Upper lobe of left lung (tissue), 6 donors: Measurements from ENCODE around the gene HEPACAM2. TPM values are rescaled to one million over a fixed set of nuclear protein-coding genes. Genes with fewer than 3 reads are reported as not detected.

ENCODE experiments used
- ATAC-seq, 2 donors: fragments of 200-7000 bp; cut with Tn5 transposase; one replicate each; pipeline ENCODE4 v1.9.1; 2022; ENCODE audit warnings: mild to moderate bottlenecking in 2 of 2, moderate library complexity in 2 of 2; ENCODE audit not compliant: low FRiP score in 2 of 2
- DNase-seq, 2 donors: peaks; one replicate each; pipeline ENCODE4 v3.0.0-alpha.2; 2019 to 2020
- H3K27ac ChIP-seq, 4 donors: fragments of 200-600 bp; sonication (generic); one replicate each; pipeline ENCODE4 v1.5.1; 2016 to 2019
- H3K27me3 ChIP-seq, 4 donors: fragments of 200-600 bp; sonication (generic); one replicate each; pipeline ENCODE4 v1.5.1; 2017 to 2019
- H3K36me3 ChIP-seq, 4 donors: fragments of 200-600 bp; sonication (generic); one replicate each; pipeline ENCODE4 v1.5.1; 2016 to 2019
- H3K4me1 ChIP-seq, 4 donors: fragments of 200-600 bp; sonication (generic); one replicate each; pipeline ENCODE4 v1.5.1; 2018 to 2019
- H3K4me3 ChIP-seq, 4 donors: fragments of 200-600 bp; sonication (generic); one replicate each; pipeline ENCODE4 v1.5.1; 2017 to 2019; ENCODE audit warnings: mild to moderate bottlenecking in 2 of 4, moderate library complexity in 1 of 4
- H3K9me3 ChIP-seq, 4 donors: fragments of 200-600 bp; sonication (generic); one replicate each; pipeline ENCODE4 v1.5.1; 2018 to 2019
- CTCF ChIP-seq, 6 experiments: fragments of 450-650 bp in 4 of 6; fragments of 200-600 bp in 2 of 6; sonication (generic) in 2 of 6; IDR thresholded peaks; one replicate each; pipeline ENCODE4 v1.5.1; 2016 to 2019; ENCODE audit warnings: antibody characterized with exemption in 6 of 6
- EP300 ChIP-seq, 4 donors: sonication (generic); formaldehyde crosslinking; IDR thresholded peaks; one replicate each; pipeline ENCODE4 v1.5.1; 2017; ENCODE audit warnings: antibody characterized with exemption in 4 of 4, control low read depth in 2 of 4
- POLR2A ChIP-seq, 4 donors: fragments of 450-650 bp; IDR thresholded peaks; one replicate each; pipeline ENCODE4 v1.5.1; 2016 to 2017; ENCODE audit warnings: antibody characterized with exemption in 4 of 4, mild to moderate bottlenecking in 2 of 4
- POLR2AphosphoS5 ChIP-seq, 2 donors: sonication (generic); formaldehyde crosslinking; IDR thresholded peaks; one replicate each; pipeline ENCODE4 v1.5.1; 2017; ENCODE audit warnings: antibody characterized with exemption in 2 of 2
- WGBS, 2 donors: methylation state at CpG; one replicate each; pipeline ENCODE4 v1.1.5; 2017 to 2018; 5-methylcytosine and 5-hydroxymethylcytosine counted together
- total RNA-seq, 6 donors: library from RNA; depleted of rRNA in 4 of 6; stranded (reverse); fragments of >200 nt in 4 of 6; gene quantifications; one replicate each; pipeline versions ENCODE4 v1.1.0 to v1.2.1, GENCODE V29; 2016 to 2021
- donor health status: DM: no; HTN: no; CAD: no; lungs with moderate emphysema.
- donor health status: DM: no; HTN: yes; CAD: no; lungs with severe emphysema.

Gene HEPACAM2
- total RNA-seq, 6 donors from 2014 or later: 0.30 to 7.3 (median 0.30) TPM; not detected in 2

GRCh38 chr7:93196336-93196735 lies 29.9 kb downstream of the HEPACAM2 start:
- no peak overlapping the region for H3K4me3 ChIP-seq
- 49 to 83% methylated on average over 2 of the region's 2 CpGs for WGBS, 2 donors
- TF ChIP-seq CTCF (IDR thresholded peaks at IDR 0.05) (no peak), POLR2A (IDR thresholded peaks at IDR 0.05) (no peak), POLR2AphosphoS5 (IDR thresholded peaks at IDR 0.05) (no peak), EP300 (IDR thresholded peaks at IDR 0.05) (no peak)
- no peaks in the 10 kb centered on the region for H3K4me1 ChIP-seq
- DNase-seq (no peak), ATAC-seq (peak in 1 of 2 donors; percentile 49)
- H3K36me3 ChIP-seq: no peaks in the 10 kb centered on the region
- H3K9me3 ChIP-seq: no peaks in the 10 kb centered on the region
- no peaks in the 10 kb centered on the region for H3K27me3 ChIP-seq
- H3K27ac ChIP-seq: no peak overlapping the region

GRCh38 chr7:93194386-93194785 lies 31.9 kb downstream of the HEPACAM2 start:
- TF ChIP-seq POLR2AphosphoS5 (IDR thresholded peaks at IDR 0.05): no peak
- TF ChIP-seq CTCF (IDR thresholded peaks at IDR 0.05): no peak
- TF ChIP-seq POLR2A (IDR thresholded peaks at IDR 0.05): no peak
- TF ChIP-seq EP300 (IDR thresholded peaks at IDR 0.05): no peak
- H3K36me3 ChIP-seq: no peaks in the 10 kb centered on the region
- no peak overlapping the region for H3K27ac ChIP-seq
- DNase-seq (no peak), ATAC-seq (no peak)
- H3K27me3 ChIP-seq: no peaks in the 10 kb centered on the region
- H3K9me3 ChIP-seq: no peaks in the 10 kb centered on the region
- 48 to 57% methylated on average over 3 of the region's 3 CpGs for WGBS, 2 donors
- H3K4me3 ChIP-seq: no peak overlapping the region
- no peaks in the 10 kb centered on the region for H3K4me1 ChIP-seq

GRCh38 chr7:93188870-93189634 lies 37.2 kb downstream of the HEPACAM2 start:
- DNase-seq (no peak), ATAC-seq (no peak)
- no peak overlapping the region for H3K27ac ChIP-seq
- no peaks in the 10 kb centered on the region for H3K36me3 ChIP-seq
- H3K27me3 ChIP-seq: no peaks in the 10 kb centered on the region
- H3K9me3 ChIP-seq: no peaks in the 10 kb centered on the region
- no peaks in the 10 kb centered on the region for H3K4me1 ChIP-seq
- H3K4me3 ChIP-seq: no peak overlapping the region
- TF ChIP-seq POLR2A (IDR thresholded peaks at IDR 0.05): no peak
- no peak for TF ChIP-seq POLR2AphosphoS5 (IDR thresholded peaks at IDR 0.05)
- no peak for TF ChIP-seq CTCF (IDR thresholded peaks at IDR 0.05)
- no peak for TF ChIP-seq EP300 (IDR thresholded peaks at IDR 0.05)
- 59 to 64% methylated on average over 6 of the region's 6 CpGs for WGBS, 2 donors

GRCh38 chr7:93185303-93186027 lies 40.8 kb downstream of the HEPACAM2 start:
- no peak overlapping the region for H3K27ac ChIP-seq
- H3K4me3 ChIP-seq: no peak overlapping the region
- ATAC-seq (no peak), DNase-seq (no peak)
- H3K36me3 ChIP-seq: no peaks in the 10 kb centered on the region
- WGBS, 2 donors: 44 to 50% methylated on average over 1 of the region's 1 CpG
- no peaks in the 10 kb centered on the region for H3K27me3 ChIP-seq
- H3K4me1 ChIP-seq: no peaks in the 10 kb centered on the region
- no peaks in the 10 kb centered on the region for H3K9me3 ChIP-seq
- no peak for TF ChIP-seq POLR2AphosphoS5 (IDR thresholded peaks at IDR 0.05)
- TF ChIP-seq POLR2A (IDR thresholded peaks at IDR 0.05): no peak
- no peak for TF ChIP-seq CTCF (IDR thresholded peaks at IDR 0.05)
- TF ChIP-seq EP300 (IDR thresholded peaks at IDR 0.05): no peak
